Measurements from ENCODE around the gene UFC1.

UFC1 gene

GRCh38 chr1:161137881-161138280 is 15.9 kb upstream of the UFC1 start:
- no peak for DNase-seq

- DNase-seq, result no peak
Observed at GRCh38 chr1:161138431-161138830, 15.3 kb upstream of the UFC1 start.

- no peak for DNase-seq
Observed at GRCh38 chr1:161139766-161140165, 14.0 kb upstream of the UFC1 start.

- DNase-seq, result no peak
Observed at GRCh38 chr1:161140755-161141400, 12.9 kb upstream of the UFC1 start.

GRCh38 chr1:161145832-161146231 is 7.9 kb upstream of the UFC1 start:
- no peak for DNase-seq

- no peak for DNase-seq
Observed at GRCh38 chr1:161153176-161153575, 602 bp upstream of the UFC1 start.

GRCh38 chr1:161157867-161158266 is 4.1 kb downstream of the UFC1 start:
- no peak for DNase-seq

- DNase-seq, result no peak
Observed at GRCh38 chr1:161158316-161159010, 4.7 kb downstream of the UFC1 start.

- DNase-seq, result peak; percentile 96
Observed at GRCh38 chr1:161159087-161159912, 5.5 kb downstream of the UFC1 start, which contains the start of gene USP21. Gene USP21, plus strand, starts transcription at chr1:161159500. Its CDS starts 1,141 bp downstream, at chr1:161160641.

- no peak for DNase-seq
Observed at GRCh38 chr1:161159913-161160243, 6.1 kb downstream of the UFC1 start.

GRCh38 chr1:161160671-161161145 is 6.9 kb downstream of the UFC1 start:
- DNase-seq, result no peak

GRCh38 chr1:161161652-161162051 is 7.9 kb downstream of the UFC1 start:
- DNase-seq, result no peak

- no peak for DNase-seq
Observed at GRCh38 chr1:161162052-161162451, 8.3 kb downstream of the UFC1 start.

GRCh38 chr1:161162806-161163205 is 9.0 kb downstream of the UFC1 start:
- no peak for DNase-seq

GRCh38 chr1:161163793-161164192 is 10.0 kb downstream of the UFC1 start:
- DNase-seq, result no peak

- no peak for DNase-seq
Observed at GRCh38 chr1:161164901-161165610, 11.3 kb downstream of the UFC1 start.

- peak; percentile 95 for DNase-seq
Observed at GRCh38 chr1:161165742-161166668, 12.2 kb downstream of the UFC1 start, which contains the start of gene PPOX. Gene PPOX, plus strand, starts transcription at chr1:161166426. Its CDS starts 422 bp downstream, at chr1:161166848.

- DNase-seq, result no peak
Observed at GRCh38 chr1:161166669-161167548, 13.1 kb downstream of the UFC1 start.

- no peak for DNase-seq
Observed at GRCh38 chr1:161168906-161169305, 15.1 kb downstream of the UFC1 start.

GRCh38 chr1:161171191-161171590 is 17.4 kb downstream of the UFC1 start:
- no peak for DNase-seq

GRCh38 chr1:161171696-161172095 is 17.9 kb downstream of the UFC1 start:
- no peak for DNase-seq

Measured in retina (tissue), 1 donor.